Measurements from ENCODE around the gene MPDU1. TPM values are rescaled to one million over a fixed set of nuclear protein-coding genes. Genes with fewer than 3 reads are reported as not detected.

Gene MPDU1
- total and polyA plus RNA-seq, 2 of the 13 experiments (the other 11 are each of a cell fraction or from before 2014, with no cell fraction given), result 112 to 167 TPM

DNA sequence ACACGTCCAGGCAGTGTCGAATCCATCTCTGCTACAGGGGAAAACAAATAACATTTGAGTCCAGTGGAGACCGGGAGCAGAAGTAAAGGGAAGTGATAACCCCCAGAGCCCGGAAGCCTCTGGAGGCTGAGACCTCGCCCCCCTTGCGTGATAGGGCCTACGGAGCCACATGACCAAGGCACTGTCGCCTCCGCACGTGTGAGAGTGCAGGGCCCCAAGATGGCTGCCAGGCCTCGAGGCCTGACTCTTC, 11.4 kb upstream of the MPDU1 start (continued):
- TF ChIP-seq, protein P1, sequence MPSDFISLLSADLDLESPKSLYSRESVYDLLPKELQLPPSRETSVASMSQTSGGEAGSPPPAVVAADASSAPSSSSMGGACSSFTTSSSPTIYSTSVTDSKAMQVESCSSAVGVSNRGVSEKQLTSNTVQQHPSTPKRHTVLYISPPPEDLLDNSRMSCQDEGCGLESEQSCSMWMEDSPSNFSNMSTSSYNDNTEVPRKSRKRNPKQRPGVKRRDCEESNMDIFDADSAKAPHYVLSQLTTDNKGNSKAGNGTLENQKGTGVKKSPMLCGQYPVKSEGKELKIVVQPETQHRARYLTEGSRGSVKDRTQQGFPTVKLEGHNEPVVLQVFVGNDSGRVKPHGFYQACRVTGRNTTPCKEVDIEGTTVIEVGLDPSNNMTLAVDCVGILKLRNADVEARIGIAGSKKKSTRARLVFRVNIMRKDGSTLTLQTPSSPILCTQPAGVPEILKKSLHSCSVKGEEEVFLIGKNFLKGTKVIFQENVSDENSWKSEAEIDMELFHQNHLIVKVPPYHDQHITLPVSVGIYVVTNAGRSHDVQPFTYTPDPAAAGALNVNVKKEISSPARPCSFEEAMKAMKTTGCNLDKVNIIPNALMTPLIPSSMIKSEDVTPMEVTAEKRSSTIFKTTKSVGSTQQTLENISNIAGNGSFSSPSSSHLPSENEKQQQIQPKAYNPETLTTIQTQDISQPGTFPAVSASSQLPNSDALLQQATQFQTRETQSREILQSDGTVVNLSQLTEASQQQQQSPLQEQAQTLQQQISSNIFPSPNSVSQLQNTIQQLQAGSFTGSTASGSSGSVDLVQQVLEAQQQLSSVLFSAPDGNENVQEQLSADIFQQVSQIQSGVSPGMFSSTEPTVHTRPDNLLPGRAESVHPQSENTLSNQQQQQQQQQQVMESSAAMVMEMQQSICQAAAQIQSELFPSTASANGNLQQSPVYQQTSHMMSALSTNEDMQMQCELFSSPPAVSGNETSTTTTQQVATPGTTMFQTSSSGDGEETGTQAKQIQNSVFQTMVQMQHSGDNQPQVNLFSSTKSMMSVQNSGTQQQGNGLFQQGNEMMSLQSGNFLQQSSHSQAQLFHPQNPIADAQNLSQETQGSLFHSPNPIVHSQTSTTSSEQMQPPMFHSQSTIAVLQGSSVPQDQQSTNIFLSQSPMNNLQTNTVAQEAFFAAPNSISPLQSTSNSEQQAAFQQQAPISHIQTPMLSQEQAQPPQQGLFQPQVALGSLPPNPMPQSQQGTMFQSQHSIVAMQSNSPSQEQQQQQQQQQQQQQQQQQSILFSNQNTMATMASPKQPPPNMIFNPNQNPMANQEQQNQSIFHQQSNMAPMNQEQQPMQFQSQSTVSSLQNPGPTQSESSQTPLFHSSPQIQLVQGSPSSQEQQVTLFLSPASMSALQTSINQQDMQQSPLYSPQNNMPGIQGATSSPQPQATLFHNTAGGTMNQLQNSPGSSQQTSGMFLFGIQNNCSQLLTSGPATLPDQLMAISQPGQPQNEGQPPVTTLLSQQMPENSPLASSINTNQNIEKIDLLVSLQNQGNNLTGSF (CRISPR knock-in tag; IDR thresholded peaks at IDR 0.05), result peak; percentile 80
- TF ChIP-seq, protein P2, sequence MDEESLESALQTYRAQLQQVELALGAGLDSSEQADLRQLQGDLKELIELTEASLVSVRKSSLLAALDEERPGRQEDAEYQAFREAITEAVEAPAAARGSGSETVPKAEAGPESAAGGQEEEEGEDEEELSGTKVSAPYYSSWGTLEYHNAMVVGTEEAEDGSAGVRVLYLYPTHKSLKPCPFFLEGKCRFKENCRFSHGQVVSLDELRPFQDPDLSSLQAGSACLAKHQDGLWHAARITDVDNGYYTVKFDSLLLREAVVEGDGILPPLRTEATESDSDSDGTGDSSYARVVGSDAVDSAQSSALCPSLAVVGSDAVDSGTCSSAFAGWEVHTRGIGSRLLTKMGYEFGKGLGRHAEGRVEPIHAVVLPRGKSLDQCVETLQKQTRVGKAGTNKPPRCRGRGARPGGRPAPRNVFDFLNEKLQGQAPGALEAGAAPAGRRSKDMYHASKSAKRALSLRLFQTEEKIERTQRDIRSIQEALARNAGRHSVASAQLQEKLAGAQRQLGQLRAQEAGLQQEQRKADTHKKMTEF (CRISPR knock-in tag; IDR thresholded peaks at IDR 0.05), result no peak; the same call in 1 of the 2 replicates
- TF ChIP-seq ZNF567 (CRISPR knock-in tag; IDR thresholded peaks at IDR 0.05; ENCODE audit: borderline replicate concordance), result no peak
- TF ChIP-seq, protein P3, sequence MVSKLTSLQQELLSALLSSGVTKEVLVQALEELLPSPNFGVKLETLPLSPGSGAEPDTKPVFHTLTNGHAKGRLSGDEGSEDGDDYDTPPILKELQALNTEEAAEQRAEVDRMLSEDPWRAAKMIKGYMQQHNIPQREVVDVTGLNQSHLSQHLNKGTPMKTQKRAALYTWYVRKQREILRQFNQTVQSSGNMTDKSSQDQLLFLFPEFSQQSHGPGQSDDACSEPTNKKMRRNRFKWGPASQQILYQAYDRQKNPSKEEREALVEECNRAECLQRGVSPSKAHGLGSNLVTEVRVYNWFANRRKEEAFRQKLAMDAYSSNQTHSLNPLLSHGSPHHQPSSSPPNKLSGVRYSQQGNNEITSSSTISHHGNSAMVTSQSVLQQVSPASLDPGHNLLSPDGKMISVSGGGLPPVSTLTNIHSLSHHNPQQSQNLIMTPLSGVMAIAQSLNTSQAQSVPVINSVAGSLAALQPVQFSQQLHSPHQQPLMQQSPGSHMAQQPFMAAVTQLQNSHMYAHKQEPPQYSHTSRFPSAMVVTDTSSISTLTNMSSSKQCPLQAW (CRISPR knock-in tag; IDR thresholded peaks at IDR 0.05), result no peak
- TF ChIP-seq SMAD1 (CRISPR knock-in tag; IDR thresholded peaks at IDR 0.05; ENCODE audit: borderline replicate concordance, low read depth), result no peak; the same call in 1 of the 2 replicates
- TF ChIP-seq PHF8 (CRISPR knock-in tag; IDR thresholded peaks at IDR 0.05), result no peak
- TF ChIP-seq, protein P4, sequence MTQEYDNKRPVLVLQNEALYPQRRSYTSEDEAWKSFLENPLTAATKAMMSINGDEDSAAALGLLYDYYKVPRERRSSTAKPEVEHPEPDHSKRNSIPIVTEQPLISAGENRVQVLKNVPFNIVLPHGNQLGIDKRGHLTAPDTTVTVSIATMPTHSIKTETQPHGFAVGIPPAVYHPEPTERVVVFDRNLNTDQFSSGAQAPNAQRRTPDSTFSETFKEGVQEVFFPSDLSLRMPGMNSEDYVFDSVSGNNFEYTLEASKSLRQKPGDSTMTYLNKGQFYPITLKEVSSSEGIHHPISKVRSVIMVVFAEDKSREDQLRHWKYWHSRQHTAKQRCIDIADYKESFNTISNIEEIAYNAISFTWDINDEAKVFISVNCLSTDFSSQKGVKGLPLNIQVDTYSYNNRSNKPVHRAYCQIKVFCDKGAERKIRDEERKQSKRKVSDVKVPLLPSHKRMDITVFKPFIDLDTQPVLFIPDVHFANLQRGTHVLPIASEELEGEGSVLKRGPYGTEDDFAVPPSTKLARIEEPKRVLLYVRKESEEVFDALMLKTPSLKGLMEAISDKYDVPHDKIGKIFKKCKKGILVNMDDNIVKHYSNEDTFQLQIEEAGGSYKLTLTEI (CRISPR knock-in tag; conservative IDR thresholded peaks at IDR 0.05), result no peak
- TF ChIP-seq, protein P5, sequence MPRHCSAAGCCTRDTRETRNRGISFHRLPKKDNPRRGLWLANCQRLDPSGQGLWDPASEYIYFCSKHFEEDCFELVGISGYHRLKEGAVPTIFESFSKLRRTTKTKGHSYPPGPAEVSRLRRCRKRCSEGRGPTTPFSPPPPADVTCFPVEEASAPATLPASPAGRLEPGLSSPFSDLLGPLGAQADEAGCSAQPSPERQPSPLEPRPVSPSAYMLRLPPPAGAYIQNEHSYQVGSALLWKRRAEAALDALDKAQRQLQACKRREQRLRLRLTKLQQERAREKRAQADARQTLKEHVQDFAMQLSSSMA (CRISPR knock-in tag; IDR thresholded peaks at IDR 0.05), result no peak
- TF ChIP-seq ZNF652 (CRISPR knock-in tag; IDR thresholded peaks at IDR 0.05; ENCODE audit: borderline replicate concordance, low read depth), result no peak
- TF ChIP-seq NKX3-1 (CRISPR knock-in tag; IDR thresholded peaks at IDR 0.05), result peak; percentile 81; the same call in 1 of the 2 replicates
- TF ChIP-seq, protein P6, sequence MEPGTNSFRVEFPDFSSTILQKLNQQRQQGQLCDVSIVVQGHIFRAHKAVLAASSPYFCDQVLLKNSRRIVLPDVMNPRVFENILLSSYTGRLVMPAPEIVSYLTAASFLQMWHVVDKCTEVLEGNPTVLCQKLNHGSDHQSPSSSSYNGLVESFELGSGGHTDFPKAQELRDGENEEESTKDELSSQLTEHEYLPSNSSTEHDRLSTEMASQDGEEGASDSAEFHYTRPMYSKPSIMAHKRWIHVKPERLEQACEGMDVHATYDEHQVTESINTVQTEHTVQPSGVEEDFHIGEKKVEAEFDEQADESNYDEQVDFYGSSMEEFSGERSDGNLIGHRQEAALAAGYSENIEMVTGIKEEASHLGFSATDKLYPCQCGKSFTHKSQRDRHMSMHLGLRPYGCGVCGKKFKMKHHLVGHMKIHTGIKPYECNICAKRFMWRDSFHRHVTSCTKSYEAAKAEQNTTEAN (CRISPR knock-in tag; conservative IDR thresholded peaks at IDR 0.05), result peak; percentile 59; the same call in 1 of the 2 replicates
- peak; percentile 56 for TF ChIP-seq ZBTB20 (CRISPR knock-in tag; IDR thresholded peaks at IDR 0.05; ENCODE audit: borderline replicate concordance, low read depth)
- no peak for TF ChIP-seq ZSCAN31 (CRISPR knock-in tag; IDR thresholded peaks at IDR 0.05; ENCODE audit: low read depth)
- TF ChIP-seq, protein P7, sequence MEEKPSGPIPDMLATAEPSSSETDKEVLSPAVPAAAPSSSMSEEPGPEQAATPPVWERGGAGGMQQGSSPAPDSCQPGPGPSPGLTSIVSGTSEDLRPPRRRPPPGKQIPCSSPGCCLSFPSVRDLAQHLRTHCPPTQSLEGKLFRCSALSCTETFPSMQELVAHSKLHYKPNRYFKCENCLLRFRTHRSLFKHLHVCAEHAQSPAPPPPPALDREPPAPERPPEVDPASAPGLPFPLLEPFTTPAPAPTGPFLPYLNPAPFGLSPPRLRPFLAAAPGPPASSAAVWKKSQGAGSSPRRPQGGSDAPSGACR (CRISPR knock-in tag; IDR thresholded peaks at IDR 0.05), result peak; percentile 69; the same call in 1 of the 2 replicates
- TF ChIP-seq MIXL1 (CRISPR knock-in tag; IDR thresholded peaks at IDR 0.05), result peak; percentile 44; the same call in 1 of the 2 replicates

Measured in HepG2 (cell line).